SK-N-SH (cell line): ENCODE measurements around the gene NPIPB2. TPM values are rescaled to one million over a fixed set of nuclear protein-coding genes. Genes with fewer than 3 reads are reported as not detected.
"Not testable (repeated sequence)": the region's sequence is repeated elsewhere in the genome, so short reads cannot be mapped to it uniquely, and the experiment has no call there.

ENCODE experiments used
- CTCF ChIA-PET: fragments of 300-600, 350-600 bp; formaldehyde crosslinking; extraction: SDS; loops from one replicate; lab custom pipeline; 2021; lab: Yijun Ruan, JAX
- POLR2A ChIA-PET: fragments of 350-600 bp; sonication (Branson Sonifier 250); formaldehyde crosslinking; extraction: SDS; loops from one replicate; lab custom pipeline; 2020; ENCODE audit warnings: antibody characterized with exemption, inconsistent platforms; lab: Yijun Ruan, JAX
- DNase-seq: peaks from one replicate; pipeline ENCODE4 v3.0.0; 2012
- H2AFZ ChIP-seq: fragments of 200-600 bp; sonication (generic); 2 replicates; pipeline ENCODE4 v1.8.1; 2016; ENCODE audit warnings: antibody characterized with exemption, mild to moderate bottlenecking, low read depth
- H3F3A ChIP-seq: fragments of 200-600 bp; sonication (generic); replicated peaks from 2 replicates; pipeline ENCODE3; 2016; ENCODE audit warnings: antibody characterized with exemption, mild to moderate bottlenecking; ENCODE audit not compliant: insufficient read depth
- H3K27ac ChIP-seq, 2 experiments: fragments of 200-500 bp in 1 of 2; fragments of 200-600 bp in 1 of 2; sonication (Bioruptor generic) in 1 of 2; sonication (generic), shearing (Covaris generic) in 1 of 2; 2 replicates each; pipeline versions ENCODE4 v1.5.1 to v1.6.1; 2014 to 2016; ENCODE audit warnings: low read depth in 2 of 2, inconsistent platforms in 1 of 2, low read length in 1 of 2, mild to moderate bottlenecking in 1 of 2, mixed read lengths in 1 of 2
- H3K27me3 ChIP-seq: fragments of 200-600 bp; sonication (generic), shearing (Covaris generic); 2 replicates; pipeline ENCODE4 v1.6.1; 2016; ENCODE audit warnings: mixed run types; ENCODE audit not compliant: insufficient read depth
- H3K36me3 ChIP-seq, 2 experiments: fragments of 200-500 bp in 1 of 2; fragments of 200-600 bp in 1 of 2; sonication (Bioruptor generic) in 1 of 2; sonication (generic) in 1 of 2; replicated peaks in 1 of 2; 2 replicates each; pipeline versions ENCODE3 to v1.5.1; 2014 to 2016; ENCODE audit warnings: low read length in 1 of 2, mild to moderate bottlenecking in 1 of 2; ENCODE audit not compliant: insufficient read depth in 2 of 2, control insufficient read depth in 1 of 2
- H3K4me1 ChIP-seq, 2 experiments: fragments of 200-500 bp in 1 of 2; fragments of 200-600 bp in 1 of 2; sonication (Bioruptor generic) in 1 of 2; sonication (generic), shearing (Covaris generic) in 1 of 2; 2 replicates each; pipeline versions ENCODE4 v1.5.1 to v1.6.1; 2014 to 2016; ENCODE audit warnings: low read depth in 1 of 2, low read length in 1 of 2, mixed run types in 1 of 2; ENCODE audit not compliant: insufficient read depth in 2 of 2, control insufficient read depth in 1 of 2
- H3K4me2 ChIP-seq: fragments of 200-600 bp; sonication (generic), shearing (Covaris generic); 2 replicates; pipeline ENCODE4 v1.6.1; 2017; ENCODE audit warnings: mixed run types
- H3K4me3 ChIP-seq, 2 experiments: fragments of 200-500 bp in 1 of 2; fragments of 200-600 bp in 1 of 2; sonication (Bioruptor generic) in 1 of 2; sonication (generic), shearing (Covaris generic) in 1 of 2; 2 replicates each; pipeline versions ENCODE4 v1.5.1 to v1.8.1; 2014 to 2016; ENCODE audit warnings: low read depth in 2 of 2, inconsistent platforms in 1 of 2, low read length in 1 of 2, mild to moderate bottlenecking in 1 of 2, mixed read lengths in 1 of 2, moderate library complexity in 1 of 2
- H3K79me2 ChIP-seq: fragments of 200-600 bp; sonication (generic); 2 replicates; pipeline ENCODE4 v1.8.1; 2017; ENCODE audit warnings: mild to moderate bottlenecking; ENCODE audit not compliant: insufficient read depth
- H3K9ac ChIP-seq: fragments of 200-600 bp; sonication (generic); 2 replicates; pipeline ENCODE4 v1.6.1; 2017; ENCODE audit warnings: mixed run types
- H3K9me2 ChIP-seq: fragments of 200-600 bp; sonication (generic); 2 replicates; pipeline ENCODE4 v1.6.1; 2017; ENCODE audit warnings: mixed run types
- H3K9me3 ChIP-seq: fragments of 200-600 bp; sonication (generic); 2 replicates; pipeline ENCODE4 v1.6.1; 2017; ENCODE audit warnings: mixed run types, mild to moderate bottlenecking, moderate library complexity
- H4K20me1 ChIP-seq: fragments of 200-600 bp; sonication (generic); 2 replicates; pipeline ENCODE4 v1.6.1; 2017; ENCODE audit warnings: mild to moderate bottlenecking, mixed run types; ENCODE audit not compliant: insufficient read depth
- ELF1 ChIP-seq: IDR thresholded peaks from 2 replicates; pipeline ENCODE4 v1.4.0; 2012
- EP300 ChIP-seq, 2 experiments: IDR thresholded peaks; 2 replicates each; pipeline versions ENCODE4 v1.4.0 to v1.6.1; 2012; ENCODE audit warnings: borderline replicate concordance in 1 of 2, low read depth in 1 of 2, low read length in 1 of 2
- FOSL2 ChIP-seq: IDR thresholded peaks from 2 replicates; pipeline ENCODE4 v1.4.0; 2012; ENCODE audit warnings: low read depth, mild to moderate bottlenecking, moderate library complexity, borderline replicate concordance
- FOXJ3 ChIP-seq: sonication (generic); formaldehyde crosslinking; IDR thresholded peaks from 2 replicates; pipeline ENCODE4 v1.5.1; 2020; ENCODE audit warnings: mild to moderate bottlenecking, missing genetic modification reagents
- GABPA ChIP-seq: IDR thresholded peaks from 2 replicates; pipeline ENCODE4 v1.4.0; 2012; ENCODE audit warnings: low read depth, mild to moderate bottlenecking
- GATA2 ChIP-seq: sonication (generic); formaldehyde crosslinking; IDR thresholded peaks from 2 replicates; pipeline ENCODE4 v1.5.0; 2020; ENCODE audit warnings: mild to moderate bottlenecking, missing genetic modification reagents
- JUND ChIP-seq: IDR thresholded peaks from 2 replicates; pipeline ENCODE4 v1.4.0; 2012
- MEF2A ChIP-seq: IDR thresholded peaks from 2 replicates; pipeline ENCODE4 v1.4.0; 2012; ENCODE audit warnings: low read depth, borderline replicate concordance
- POLR2AphosphoS5 ChIP-seq: IDR thresholded peaks from 2 replicates; pipeline ENCODE4 v1.6.1; 2012; ENCODE audit warnings: low read depth, low read length
- RCOR1 ChIP-seq: fragments of 150-350 bp; IDR thresholded peaks from 2 replicates; pipeline ENCODE4 v1.6.1; 2017; ENCODE audit warnings: antibody characterized with exemption, low read length
- RXRA ChIP-seq: IDR thresholded peaks from 2 replicates; pipeline ENCODE4 v1.4.0; 2012; ENCODE audit warnings: low read depth, mild to moderate bottlenecking, borderline replicate concordance
- TEAD4 ChIP-seq: IDR thresholded peaks from 2 replicates; pipeline ENCODE4 v1.4.0; 2012; ENCODE audit warnings: mild to moderate bottlenecking, borderline replicate concordance; ENCODE audit not compliant: insufficient read depth
- WGBS: methylation state at CpG from one replicate; pipeline ENCODE4 v1.1.6; 2017; ENCODE audit warnings: low lambda C conversion rate; 5-methylcytosine and 5-hydroxymethylcytosine counted together
- polyA plus RNA-seq, 3 experiments: library from polyadenylated mRNA; depleted of rRNA; stranded (reverse); fragments of >200 nt; gene quantifications; 2 replicates each; pipeline ENCODE4 v1.2.3, GENCODE V29; 2012
- TF ChIP-seq, protein P1 (sequence below): fragments of 150-350 bp; IDR thresholded peaks from 2 replicates; pipeline ENCODE4 v1.6.1; 2016; ENCODE audit warnings: mild to moderate bottlenecking, low read depth, low read length
- TF ChIP-seq, protein P2 (sequence below): fragments of 200-600 bp; sonication (generic); IDR thresholded peaks from 2 replicates; pipeline ENCODE4 v1.6.1; 2017; ENCODE audit warnings: antibody characterized with exemption, mild to moderate bottlenecking, moderate library complexity

Gene NPIPB2
- 4.7 and 9.3 TPM in 2 replicates for polyA plus RNA-seq (2012; rRNA removed)
- polyA plus RNA-seq (2012; cell fraction: cytosol; rRNA removed) = 4.2 TPM in 2 replicates
- polyA plus RNA-seq (2012; cell fraction: nucleus; rRNA removed) = 42.2 and 85.3 TPM in 2 replicates

DNA sequence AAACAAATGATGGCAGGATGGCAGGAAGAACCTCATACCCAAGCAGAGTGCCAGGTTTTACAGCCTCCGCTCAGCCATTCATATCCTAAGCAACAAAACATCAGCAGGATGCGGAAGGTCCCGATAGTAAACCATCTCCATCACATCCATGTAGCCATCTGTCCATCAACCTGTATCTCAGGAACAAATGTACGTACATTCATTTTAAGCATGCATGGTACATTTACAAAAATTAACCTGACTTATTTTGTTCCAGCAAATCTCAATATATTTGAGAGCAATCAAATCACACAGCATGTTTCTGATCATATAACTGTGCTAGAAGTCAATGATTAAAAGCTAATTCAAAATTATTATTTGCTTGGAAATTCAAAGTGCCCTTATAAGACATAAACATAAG is at the start of gene NPIPB2:
Gene NPIPB2 (minus strand): TSS at position 101 of the 400 bp plus-strand sequence. CDS start 0 bp downstream, at position 101.
- H3K36me3 ChIP-seq, H3K4me2 ChIP-seq, DNase-seq, POLR2A ChIA-PET, H4K20me1 ChIP-seq, H2AFZ ChIP-seq, H3K9me3 ChIP-seq, H3K9ac ChIP-seq, H3K27ac ChIP-seq, H3K9me2 ChIP-seq, H3K4me3 ChIP-seq, H3K79me2 ChIP-seq, H3F3A ChIP-seq, CTCF ChIA-PET, H3K4me1 ChIP-seq, H3K27me3 ChIP-seq: not testable (repeated sequence)
- WGBS = 90% methylated on average over 4 of the region's 4 CpGs

DNA sequence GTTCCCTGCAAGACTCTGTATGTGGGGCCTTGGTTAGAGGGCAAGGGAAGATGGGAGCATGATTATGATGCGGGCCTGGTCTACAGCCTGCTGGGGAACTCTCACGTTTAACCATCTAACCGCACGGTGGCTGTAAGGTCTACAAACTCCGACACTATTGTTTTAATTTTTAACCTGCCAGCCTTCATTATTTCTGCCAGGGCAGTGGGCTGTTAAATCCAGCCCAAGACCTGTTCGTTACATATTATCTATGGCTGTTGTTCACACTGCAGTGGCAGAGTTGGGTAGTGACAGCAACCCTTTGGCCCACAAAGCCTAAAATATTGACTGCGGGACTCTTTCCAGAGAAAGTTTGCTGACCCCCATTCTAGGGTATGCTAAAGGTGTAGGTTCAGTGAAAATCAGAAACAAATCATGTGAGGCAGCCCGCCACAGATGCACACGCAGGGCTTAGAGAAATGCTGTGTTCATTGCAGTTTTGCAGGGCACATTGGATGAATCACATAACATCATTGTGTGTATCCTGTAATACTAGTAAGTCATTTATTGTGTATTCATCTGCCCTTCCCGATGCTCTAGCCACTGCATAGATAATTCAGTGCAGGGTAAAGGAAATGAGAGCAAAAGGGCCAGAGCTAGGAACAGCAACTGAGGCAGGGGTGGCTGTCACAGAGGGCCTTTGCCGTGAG is 49.0 kb upstream of the NPIPB2 start:
- Histone ChIP-seq H3K79me2 (peaks cover 26% of the 10 kb centered on the region), H4K20me1 (no peaks in the 10 kb centered on the region), H3K4me1 (no peaks in the 10 kb centered on the region), H3K9ac (no peak overlapping the region), H3K27ac (no peak overlapping the region), H3K9me2 (no peaks in the 10 kb centered on the region), H3K4me3 (no peak overlapping the region), H3F3A (no peaks in the 10 kb centered on the region), H3K36me3 (no peaks in the 10 kb centered on the region), H3K27me3 (no peaks in the 10 kb centered on the region), H2AFZ (no peak overlapping the region), H3K4me2 (no peak overlapping the region), H3K9me3 (no peaks in the 10 kb centered on the region)
- CTCF ChIA-PET = no interaction called here
- 88% methylated on average over 11 of the region's 11 CpGs for WGBS
- TF ChIP-seq GABPA = no peak
- no peak for TF ChIP-seq FOXJ3 (CRISPR knock-in tag)
- no peak for TF ChIP-seq JUND
- no peak for TF ChIP-seq RCOR1
- no peak for TF ChIP-seq FOSL2
- no peak for TF ChIP-seq RXRA
- no peak for TF ChIP-seq ELF1
- TF ChIP-seq, protein P1, sequence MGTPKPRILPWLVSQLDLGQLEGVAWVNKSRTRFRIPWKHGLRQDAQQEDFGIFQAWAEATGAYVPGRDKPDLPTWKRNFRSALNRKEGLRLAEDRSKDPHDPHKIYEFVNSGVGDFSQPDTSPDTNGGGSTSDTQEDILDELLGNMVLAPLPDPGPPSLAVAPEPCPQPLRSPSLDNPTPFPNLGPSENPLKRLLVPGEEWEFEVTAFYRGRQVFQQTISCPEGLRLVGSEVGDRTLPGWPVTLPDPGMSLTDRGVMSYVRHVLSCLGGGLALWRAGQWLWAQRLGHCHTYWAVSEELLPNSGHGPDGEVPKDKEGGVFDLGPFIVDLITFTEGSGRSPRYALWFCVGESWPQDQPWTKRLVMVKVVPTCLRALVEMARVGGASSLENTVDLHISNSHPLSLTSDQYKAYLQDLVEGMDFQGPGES = no peak
- TF ChIP-seq EP300 (IDR thresholded peaks at IDR 0.05; ENCODE audit: borderline replicate concordance in 1 of 2, low read depth in 1 of 2, low read length in 1 of 2) = no peak
- TF ChIP-seq TEAD4 = no peak
- no peak for TF ChIP-seq POLR2AphosphoS5
- TF ChIP-seq, protein P2, sequence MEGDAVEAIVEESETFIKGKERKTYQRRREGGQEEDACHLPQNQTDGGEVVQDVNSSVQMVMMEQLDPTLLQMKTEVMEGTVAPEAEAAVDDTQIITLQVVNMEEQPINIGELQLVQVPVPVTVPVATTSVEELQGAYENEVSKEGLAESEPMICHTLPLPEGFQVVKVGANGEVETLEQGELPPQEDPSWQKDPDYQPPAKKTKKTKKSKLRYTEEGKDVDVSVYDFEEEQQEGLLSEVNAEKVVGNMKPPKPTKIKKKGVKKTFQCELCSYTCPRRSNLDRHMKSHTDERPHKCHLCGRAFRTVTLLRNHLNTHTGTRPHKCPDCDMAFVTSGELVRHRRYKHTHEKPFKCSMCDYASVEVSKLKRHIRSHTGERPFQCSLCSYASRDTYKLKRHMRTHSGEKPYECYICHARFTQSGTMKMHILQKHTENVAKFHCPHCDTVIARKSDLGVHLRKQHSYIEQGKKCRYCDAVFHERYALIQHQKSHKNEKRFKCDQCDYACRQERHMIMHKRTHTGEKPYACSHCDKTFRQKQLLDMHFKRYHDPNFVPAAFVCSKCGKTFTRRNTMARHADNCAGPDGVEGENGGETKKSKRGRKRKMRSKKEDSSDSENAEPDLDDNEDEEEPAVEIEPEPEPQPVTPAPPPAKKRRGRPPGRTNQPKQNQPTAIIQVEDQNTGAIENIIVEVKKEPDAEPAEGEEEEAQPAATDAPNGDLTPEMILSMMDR = no peak
- no peak for TF ChIP-seq MEF2A
- no peak for TF ChIP-seq GATA2 (CRISPR knock-in tag)
- no peak for DNase-seq
- POLR2A ChIA-PET = no interaction called here
